PC-3 (cell line): ENCODE data around the gene ATP8A2. TPM values are rescaled to one million over a fixed set of nuclear protein-coding genes. Genes with fewer than 3 reads are reported as not detected.

Source experiments
- ATAC-seq: fragments of 200-7000 bp; cut with Tn5 transposase; 2 replicates; pipeline ENCODE4 v1.9.1; 2020; ENCODE audit warnings: mild to moderate bottlenecking, moderate library complexity
- BruUV-seq: library from RNA; stranded (reverse); fragments of 400-500 nt; replicated peaks from 2 replicates; lab custom pipeline; 2021; lab: Mats Ljungman, UMichigan
- CTCF ChIA-PET: fragments of 300-600 bp; sonication (Branson Sonifier 250); formaldehyde crosslinking; loops from one replicate; lab custom pipeline; 2022; ENCODE audit warnings: antibody characterized with exemption; lab: Charles Lee
- POLR2A ChIA-PET: fragments of 300-600 bp; sonication (Branson Sonifier 250); formaldehyde crosslinking; loops from one replicate; lab custom pipeline; 2022; ENCODE audit warnings: antibody characterized with exemption; ENCODE audit not compliant: unreplicated experiment; lab: Charles Lee
- DNase-seq: peaks from one replicate; pipeline ENCODE4 v3.0.0-alpha.2; 2015
- H2AFZ ChIP-seq: fragments of 300-600 bp; sonication (generic); 2 replicates; pipeline ENCODE4 v1.6.0; 2016; ENCODE audit warnings: antibody characterized with exemption, low read length
- H3F3A ChIP-seq: fragments of 300-600 bp; sonication (generic); one replicate; pipeline ENCODE4 v1.6.0; 2017; ENCODE audit warnings: antibody characterized with exemption, low read length, control low read depth, mild to moderate bottlenecking; ENCODE audit not compliant: unreplicated experiment
- H3K27ac ChIP-seq: fragments of 300-600 bp; sonication (generic); 2 replicates; pipeline ENCODE4 v1.5.1; 2016; ENCODE audit warnings: mild to moderate bottlenecking, low read length
- H3K27me3 ChIP-seq: fragments of 300-600 bp; sonication (generic); 2 replicates; pipeline ENCODE4 v1.6.1; 2016; ENCODE audit warnings: low read length, mixed read lengths
- H3K36me3 ChIP-seq: fragments of 300-600 bp; sonication (generic); 2 replicates; pipeline ENCODE4 v1.6.1; 2016; ENCODE audit warnings: low read depth, mixed run types, low read length, mixed read lengths
- H3K4me1 ChIP-seq: fragments of 300-600 bp; sonication (generic); 2 replicates; pipeline ENCODE4 v1.5.1; 2016; ENCODE audit warnings: low read length; ENCODE audit not compliant: insufficient read depth
- H3K4me2 ChIP-seq: fragments of 300-600 bp; sonication (generic); 2 replicates; pipeline ENCODE4 v1.6.0; 2016; ENCODE audit warnings: low read length
- H3K4me3 ChIP-seq: fragments of 300-600 bp; sonication (generic); 2 replicates; pipeline ENCODE4 v1.5.1; 2016; ENCODE audit warnings: mild to moderate bottlenecking, low read length, mixed read lengths
- H3K79me2 ChIP-seq: fragments of 300-600 bp; sonication (generic); 2 replicates; pipeline ENCODE4 v1.6.1; 2017; ENCODE audit warnings: low read length, mixed read lengths
- H3K9ac ChIP-seq: fragments of 300-600 bp; sonication (generic); 2 replicates; pipeline ENCODE4 v1.6.0; 2016; ENCODE audit warnings: mild to moderate bottlenecking, low read length
- H3K9me2 ChIP-seq: fragments of 300-600 bp; sonication (generic); replicated peaks from 2 replicates; pipeline ENCODE4 v1.6.1; 2016; ENCODE audit warnings: mixed run types, low read length, mixed read lengths
- H3K9me3 ChIP-seq: fragments of 300-600 bp; sonication (generic); 2 replicates; pipeline ENCODE4 v1.6.1; 2016; ENCODE audit warnings: low read length, mixed read lengths
- H4K20me1 ChIP-seq: fragments of 300-600 bp; sonication (generic); 2 replicates; pipeline ENCODE4 v1.6.1; 2016; ENCODE audit warnings: low read length, mixed read lengths
- EZH2 ChIP-seq: fragments of 300-600 bp; sonication (generic); IDR thresholded peaks from one replicate; pipeline ENCODE4 v1.6.1; 2017; ENCODE audit warnings: antibody characterized with exemption, mild to moderate bottlenecking, low read length; ENCODE audit not compliant: unreplicated experiment
- EZH2phosphoT487 ChIP-seq: fragments of 300-600 bp; sonication (generic); IDR thresholded peaks from 2 replicates; pipeline ENCODE4 v1.6.1; 2018; ENCODE audit warnings: mild to moderate bottlenecking, antibody characterized with exemption, low read length, borderline replicate concordance
- intact Hi-C: fragments of 100-400 bp; cut with micrococcal nuclease; formaldehyde crosslinking; loops from 2 replicates; pipeline ENCODE4 v1.9.0; 2023
- total RNA-seq: library from RNA; depleted of rRNA; stranded (reverse); fragments of >200 nt; gene quantifications from 2 replicates; pipeline ENCODE4 v1.2.3, GENCODE V29; 2014
- TF ChIP-seq, protein P1 (sequence below): fragments of 300-600 bp; sonication (generic); conservative IDR thresholded peaks from 2 replicates; pipeline ENCODE4 v1.5.1; 2017; ENCODE audit warnings: antibody characterized with exemption, low read depth, mild to moderate bottlenecking, low read length

ATP8A2 gene
- total RNA-seq, 1 experiment from 2014 or later: 0.04 TPM

DNA sequence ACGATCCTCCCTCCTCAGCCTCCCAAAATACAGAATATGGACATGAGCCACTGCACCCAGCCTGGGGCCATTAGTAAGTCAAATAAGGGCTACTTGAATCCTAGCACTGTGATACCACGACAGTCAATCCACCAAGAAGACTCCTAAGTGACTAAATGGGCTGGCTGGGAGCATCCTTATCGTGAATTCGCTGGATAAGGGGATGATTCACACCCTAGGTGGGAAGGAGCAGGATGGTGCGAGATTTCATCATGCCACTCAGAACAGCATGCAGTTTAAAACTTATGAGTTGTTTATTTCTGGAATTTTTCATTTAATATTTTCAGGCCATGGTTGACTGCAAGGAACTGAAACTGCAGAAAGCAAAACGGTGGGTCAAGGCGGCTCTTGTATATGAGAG is 30.2 kb downstream of the ATP8A2 start:
- H3K27ac ChIP-seq: no peak overlapping the region
- no peaks in the 10 kb centered on the region for H3K9me2 ChIP-seq
- BruUV-seq: no TSS peak
- no peaks in the 10 kb centered on the region for H4K20me1 ChIP-seq
- intact Hi-C loops: no loop called here
- H3K4me3 ChIP-seq: no peak overlapping the region
- H3K79me2 ChIP-seq: no peaks in the 10 kb centered on the region
- H2AFZ ChIP-seq: no peak overlapping the region
- H3K27me3 ChIP-seq: peaks cover 46% of the 10 kb centered on the region
- no peaks in the 10 kb centered on the region for H3K4me1 ChIP-seq
- H3K4me2 ChIP-seq: no peak overlapping the region
- no peaks in the 10 kb centered on the region for H3K9me3 ChIP-seq
- TF ChIP-seq EZH2: no peak
- TF ChIP-seq EZH2phosphoT487: no peak
- TF ChIP-seq, protein P1, sequence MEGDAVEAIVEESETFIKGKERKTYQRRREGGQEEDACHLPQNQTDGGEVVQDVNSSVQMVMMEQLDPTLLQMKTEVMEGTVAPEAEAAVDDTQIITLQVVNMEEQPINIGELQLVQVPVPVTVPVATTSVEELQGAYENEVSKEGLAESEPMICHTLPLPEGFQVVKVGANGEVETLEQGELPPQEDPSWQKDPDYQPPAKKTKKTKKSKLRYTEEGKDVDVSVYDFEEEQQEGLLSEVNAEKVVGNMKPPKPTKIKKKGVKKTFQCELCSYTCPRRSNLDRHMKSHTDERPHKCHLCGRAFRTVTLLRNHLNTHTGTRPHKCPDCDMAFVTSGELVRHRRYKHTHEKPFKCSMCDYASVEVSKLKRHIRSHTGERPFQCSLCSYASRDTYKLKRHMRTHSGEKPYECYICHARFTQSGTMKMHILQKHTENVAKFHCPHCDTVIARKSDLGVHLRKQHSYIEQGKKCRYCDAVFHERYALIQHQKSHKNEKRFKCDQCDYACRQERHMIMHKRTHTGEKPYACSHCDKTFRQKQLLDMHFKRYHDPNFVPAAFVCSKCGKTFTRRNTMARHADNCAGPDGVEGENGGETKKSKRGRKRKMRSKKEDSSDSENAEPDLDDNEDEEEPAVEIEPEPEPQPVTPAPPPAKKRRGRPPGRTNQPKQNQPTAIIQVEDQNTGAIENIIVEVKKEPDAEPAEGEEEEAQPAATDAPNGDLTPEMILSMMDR: no peak
- no peak for ATAC-seq
- CTCF ChIA-PET: no interaction called here
- no peaks in the 10 kb centered on the region for H3F3A ChIP-seq
- H3K9ac ChIP-seq: no peak overlapping the region
- POLR2A ChIA-PET: no interaction called here
- H3K36me3 ChIP-seq: no peaks in the 10 kb centered on the region
- DNase-seq: no peak

DNA sequence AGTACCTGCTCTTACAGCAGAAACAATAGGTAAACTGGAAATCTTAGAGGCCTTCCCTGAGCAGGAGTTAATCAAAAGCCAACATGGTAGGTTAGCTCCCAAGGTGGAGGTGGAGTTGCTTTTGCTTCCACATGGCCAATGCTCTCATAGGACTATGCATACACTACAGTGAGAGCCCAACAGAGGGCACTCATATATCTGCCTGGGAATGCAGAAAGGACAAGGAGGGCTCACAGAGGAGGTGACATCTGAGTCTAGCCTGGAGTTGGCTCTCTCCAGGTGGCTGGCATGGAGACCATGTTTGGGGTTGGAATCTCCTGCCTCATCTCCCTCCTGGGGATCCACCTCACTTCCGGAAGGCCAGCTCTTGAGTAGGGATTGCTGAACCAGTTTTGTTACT is 34.6 kb downstream of the ATP8A2 start:
- no peaks in the 10 kb centered on the region for H3K36me3 ChIP-seq
- POLR2A ChIA-PET: interaction anchor here (0.6 kb wide), 2 partner anchors 315 to 1051 kb away, joined by 3 to 7 read pairs; no protein-coding TSS in a partner anchor
- TF ChIP-seq EZH2phosphoT487: no peak
- TF ChIP-seq, protein P1: peak; percentile 31
- H3K9me3 ChIP-seq: no peaks in the 10 kb centered on the region
- BruUV-seq: no TSS peak
- peaks cover 44% of the 10 kb centered on the region for H3K27me3 ChIP-seq
- H3F3A ChIP-seq: no peaks in the 10 kb centered on the region
- no peak overlapping the region for H3K4me3 ChIP-seq
- intact Hi-C loops: no loop called here
- no peak overlapping the region for H2AFZ ChIP-seq
- H3K4me1 ChIP-seq: no peaks in the 10 kb centered on the region
- peak; percentile 4 for DNase-seq
- H3K4me2 ChIP-seq: no peak overlapping the region
- H3K9me2 ChIP-seq: no peaks in the 10 kb centered on the region
- no peak overlapping the region for H3K9ac ChIP-seq
- no peak overlapping the region for H3K27ac ChIP-seq
- no peak; the same call in 1 of the 2 replicates for ATAC-seq
- CTCF ChIA-PET: no interaction called here
- no peaks in the 10 kb centered on the region for H4K20me1 ChIP-seq
- no peaks in the 10 kb centered on the region for H3K79me2 ChIP-seq

DNA sequence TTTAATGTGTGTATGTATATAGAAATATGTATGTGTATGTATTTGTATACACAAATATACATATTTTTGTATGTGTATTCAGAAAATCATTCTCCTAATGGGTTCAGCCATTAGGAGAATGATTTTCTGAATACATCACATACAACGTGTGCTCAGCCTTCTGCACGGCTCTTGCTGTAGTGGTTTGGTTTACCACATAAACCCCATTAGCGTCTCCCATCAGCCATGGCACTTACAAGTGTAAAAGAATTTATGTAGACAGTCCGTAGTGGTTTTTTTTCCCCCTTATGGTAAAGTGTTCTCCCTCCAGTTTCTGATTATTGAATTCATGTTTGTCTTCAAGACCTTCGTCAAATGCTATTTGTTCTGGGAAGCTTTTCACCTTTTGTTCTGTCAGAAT is 38.2 kb downstream of the ATP8A2 start:
- H3K9me2 ChIP-seq: no peaks in the 10 kb centered on the region
- TF ChIP-seq, protein P1: no peak
- TF ChIP-seq EZH2: no peak
- no peak for TF ChIP-seq EZH2phosphoT487
- POLR2A ChIA-PET: no interaction called here
- CTCF ChIA-PET: no interaction called here
- no peaks in the 10 kb centered on the region for H3K4me1 ChIP-seq
- no peak for ATAC-seq
- H3F3A ChIP-seq: no peaks in the 10 kb centered on the region
- peaks cover 43% of the 10 kb centered on the region for H3K27me3 ChIP-seq
- H3K4me2 ChIP-seq: no peak overlapping the region
- H3K4me3 ChIP-seq: no peak overlapping the region
- H3K79me2 ChIP-seq: no peaks in the 10 kb centered on the region
- no peaks in the 10 kb centered on the region for H4K20me1 ChIP-seq
- no peak overlapping the region for H3K27ac ChIP-seq
- intact Hi-C loops: no loop called here
- no peak overlapping the region for H2AFZ ChIP-seq
- no peaks in the 10 kb centered on the region for H3K36me3 ChIP-seq
- no peaks in the 10 kb centered on the region for H3K9me3 ChIP-seq
- no TSS peak for BruUV-seq
- no peak overlapping the region for H3K9ac ChIP-seq
- no peak for DNase-seq
